A172 (cell line): ENCODE measurements around the gene PRSS36. TPM values are rescaled to one million over a fixed set of nuclear protein-coding genes. Genes with fewer than 3 reads are reported as not detected.
"Not testable (repeated sequence)": the region's sequence is repeated elsewhere in the genome, so short reads cannot be mapped to it uniquely, and the experiment has no call there.

ENCODE experiments used
- DNase-seq: peaks from one replicate; pipeline ENCODE4 v3.0.0-alpha.2; 2015; ENCODE audit warnings: low spot score
- total RNA-seq: library from RNA; depleted of rRNA; stranded (reverse); fragments of >200 nt; shearing (Covaris generic); gene quantifications from 2 replicates; pipeline ENCODE4 v1.2.3, GENCODE V29; 2014

Gene PRSS36
- total RNA-seq, 1 experiment from 2014 or later, result 0.55 TPM

- DNase-seq, result peak; percentile 98
These were observed 7.5 kb downstream of the PRSS36 start for GRCh38 chr16:31142109-31143010.

- no peak for DNase-seq
These were observed 8.3 kb downstream of the PRSS36 start for GRCh38 chr16:31141489-31142108.

- not testable (repeated sequence) for DNase-seq
These were observed 8.8 kb downstream of the PRSS36 start for GRCh38 chr16:31141071-31141469.

GRCh38 chr16:31138621-31139578 is 11.0 kb downstream of the PRSS36 start:
- peak; percentile 97 for DNase-seq

- DNase-seq, result not testable (repeated sequence)
These were observed 12.9 kb downstream of the PRSS36 start for GRCh38 chr16:31136822-31137499.

- no peak for DNase-seq
These were observed 13.6 kb downstream of the PRSS36 start for GRCh38 chr16:31136287-31136662.

- DNase-seq, result no peak
These were observed 14.2 kb downstream of the PRSS36 start, which contains the start of gene PRSS8 for GRCh38 chr16:31135535-31136286. TSS of gene PRSS8 (minus strand) at chr16:31135727. CDS start at chr16:31135498, 229 bp downstream.

- no peak for DNase-seq
These were observed 15.0 kb downstream of the PRSS36 start for GRCh38 chr16:31134625-31135534.

- no peak for DNase-seq
These were observed 15.7 kb downstream of the PRSS36 start for GRCh38 chr16:31134091-31134571.

- no peak for DNase-seq
These were observed 16.8 kb downstream of the PRSS36 start for GRCh38 chr16:31133046-31133501.

GRCh38 chr16:31132303-31132979 is 17.4 kb downstream of the PRSS36 start:
- DNase-seq, result no peak

- no peak for DNase-seq
These were observed 18.0 kb downstream of the PRSS36 start for GRCh38 chr16:31131841-31132271.

GRCh38 chr16:31131416-31131815 is 18.4 kb downstream of the PRSS36 start:
- DNase-seq, result no peak

GRCh38 chr16:31130899-31131298 is 19.0 kb downstream of the PRSS36 start:
- DNase-seq, result no peak

GRCh38 chr16:31130336-31130891 is 19.5 kb downstream of the PRSS36 start:
- no peak for DNase-seq

- DNase-seq, result no peak
These were observed 20.1 kb downstream of the PRSS36 start for GRCh38 chr16:31129568-31130335.
